Activated CD4-positive, alpha-beta T cell treated with anti-CD3 and anti-CD28 coated beads for 36 hours (primary cell): ENCODE data around the gene B3GNT7. TPM values are rescaled to one million over a fixed set of nuclear protein-coding genes. Genes with fewer than 3 reads are reported as not detected.
"Not testable (repeated sequence)": the region's sequence is repeated elsewhere in the genome, so short reads cannot be mapped to it uniquely, and the experiment has no call there.

Experiments
- ATAC-seq: fragments of 200-7000 bp; cut with Tn5 transposase; one replicate; pipeline ENCODE4 v1.10.0; 2021; ENCODE audit warnings: mild to moderate bottlenecking, moderate library complexity
- CTCF ChIA-PET: fragments of 350-600 bp; sonication (Branson Sonifier 250); formaldehyde crosslinking; loops from one replicate; lab custom pipeline; 2021; ENCODE audit warnings: antibody characterized with exemption; lab: Charles Lee
- POLR2A ChIA-PET: fragments of 350-600 bp; sonication (Branson Sonifier 250); formaldehyde crosslinking; loops from one replicate; lab custom pipeline; 2021; ENCODE audit warnings: antibody characterized with exemption, inconsistent platforms; lab: Charles Lee
- DNase-seq: peaks from one replicate; pipeline ENCODE4 v3.0.0-alpha.2; 2020
- H3K27ac Mint-ChIP-seq: one replicate; pipeline ENCODE4 v1.8.0; 2021; ENCODE audit warnings: mixed read lengths
- H3K27me3 Mint-ChIP-seq: one replicate; pipeline ENCODE4 v1.8.0; 2021; ENCODE audit warnings: mixed read lengths
- H3K36me3 Mint-ChIP-seq: one replicate; pipeline ENCODE4 v1.8.0; 2021; ENCODE audit warnings: low read depth, mixed read lengths
- H3K4me1 Mint-ChIP-seq: one replicate; pipeline ENCODE4 v1.8.0; 2021; ENCODE audit warnings: mixed read lengths
- H3K4me3 Mint-ChIP-seq: one replicate; pipeline ENCODE4 v1.8.0; 2021; ENCODE audit warnings: mild to moderate bottlenecking, moderate library complexity, mixed read lengths
- H3K9me3 Mint-ChIP-seq: one replicate; pipeline ENCODE4 v1.8.0; 2021; ENCODE audit warnings: low read depth, mixed read lengths
- intact Hi-C, 2 experiments: fragments of 100-400 bp; cut with DNase I in 1 of 2; cut with micrococcal nuclease in 1 of 2; formaldehyde crosslinking; loops; one replicate each; pipeline versions ENCODE4 v1.14.2 to v1.15.1; 2022 to 2024; cut with DNase I, micrococcal nuclease
- total RNA-seq, 2 experiments: library from RNA; stranded (reverse); gene quantifications; one replicate each; pipeline ENCODE4 v1.2.3, GENCODE V29; 2021

The B3GNT7 gene
- total RNA-seq, 2 experiments from 2014 or later, result not detected

GRCh38 chr2:231421051-231421580, 25.6 kb downstream of the B3GNT7 start:
- no peak for ATAC-seq
- Mint-ChIP-seq H3K4me1 (peaks cover 11% of the 10 kb centered on the region), H3K4me3 (no peak overlapping the region), H3K9me3 (no peaks in the 10 kb centered on the region), H3K36me3 (no peaks in the 10 kb centered on the region), H3K27ac (no peak overlapping the region), H3K27me3 (no peaks in the 10 kb centered on the region)
- CTCF ChIA-PET, result no interaction called here
- POLR2A ChIA-PET, result interaction anchor here (0.6 kb wide), 1 partner anchor 31 kb away, joined by 6 read pairs; no protein-coding TSS in a partner anchor
- intact Hi-C loops, result no loop called here
- DNase-seq, result no peak

- ChIA-PET POLR2A (no interaction called here), CTCF (interaction anchor here (0.7 to 1.0 kb wide), 2 partner anchors 17 to 526 kb away, joined by 3 read pairs; no protein-coding TSS in a partner anchor)
- H3K36me3 Mint-ChIP-seq, result no peaks in the 10 kb centered on the region
- no peak for DNase-seq
- no peaks in the 10 kb centered on the region for H3K27me3 Mint-ChIP-seq
- no peak overlapping the region for H3K27ac Mint-ChIP-seq
- H3K4me1 Mint-ChIP-seq, result peaks cover 20% of the 10 kb centered on the region
- no peak overlapping the region for H3K4me3 Mint-ChIP-seq
- intact Hi-C loops, result no loop called here
- ATAC-seq, result no peak
- H3K9me3 Mint-ChIP-seq, result no peaks in the 10 kb centered on the region
Measured at GRCh38 chr2:231422056-231422455, 26.5 kb downstream of the B3GNT7 start.

GRCh38 chr2:231423176-231423575, 27.7 kb downstream of the B3GNT7 start:
- Mint-ChIP-seq H3K36me3 (no peaks in the 10 kb centered on the region), H3K4me1 (peaks cover 21% of the 10 kb centered on the region), H3K27ac (no peak overlapping the region), H3K9me3 (no peaks in the 10 kb centered on the region), H3K4me3 (no peak overlapping the region), H3K27me3 (no peaks in the 10 kb centered on the region)
- DNase-seq, result no peak
- ChIA-PET POLR2A (no interaction called here), CTCF (interaction anchor here (1.0 to 1.9 kb wide), 2 partner anchors 12 to 18 kb away, joined by 3 to 8 read pairs; no protein-coding TSS in a partner anchor)
- no peak for ATAC-seq
- intact Hi-C loops, result no loop called here

- Mint-ChIP-seq H3K36me3 (peaks cover 2% of the 10 kb centered on the region), H3K27ac (peak overlapping the region; percentile 76), H3K9me3 (peaks cover 5% of the 10 kb centered on the region), H3K27me3 (no peaks in the 10 kb centered on the region), H3K4me3 (no peak overlapping the region), H3K4me1 (peaks cover 21% of the 10 kb centered on the region)
- intact Hi-C loops, result no loop called here
- ChIA-PET CTCF (interaction anchor here (0.6 to 1.5 kb wide), 10 partner anchors 9 to 628 kb away, joined by 3 to 13 read pairs (median 3); no protein-coding TSS in a partner anchor), POLR2A (interaction anchor here (2.0 kb wide), 1 partner anchor 38 kb away, joined by 6 read pairs; the partner anchor contains the start of gene NCL)
- ATAC-seq, result no peak
- DNase-seq, result no peak
Measured at GRCh38 chr2:231425291-231425810, 29.8 kb downstream of the B3GNT7 start.

- CTCF ChIA-PET, result interaction anchor here (0.6 to 1.5 kb wide), 10 partner anchors 10 to 629 kb away, joined by 3 to 13 read pairs (median 3); no protein-coding TSS in a partner anchor
- ATAC-seq, result peak; percentile 89
Measured at GRCh38 chr2:231425811-231426703, 30.5 kb downstream of the B3GNT7 start.

GRCh38 chr2:231427116-231427515, 31.6 kb downstream of the B3GNT7 start:
- H3K36me3 Mint-ChIP-seq, result peaks cover 6% of the 10 kb centered on the region
- peaks cover 3% of the 10 kb centered on the region for H3K27me3 Mint-ChIP-seq
- ChIA-PET POLR2A (no interaction called here), CTCF (interaction anchor here (4.1 kb wide), 1 partner anchor 16 kb away, joined by 14 read pairs; no protein-coding TSS in a partner anchor)
- peaks cover 21% of the 10 kb centered on the region for H3K4me1 Mint-ChIP-seq
- ATAC-seq (no peak), DNase-seq (no peak)
- H3K9me3 Mint-ChIP-seq, result peaks cover 19% of the 10 kb centered on the region
- H3K4me3 Mint-ChIP-seq, result no peak overlapping the region
- no peak overlapping the region for H3K27ac Mint-ChIP-seq
- intact Hi-C loops, result no loop called here

More at GRCh38 chr2:231425811-231426703, 30.5 kb downstream of the B3GNT7 start:
- intact Hi-C loops, result no loop called here
- peak; percentile 85 for DNase-seq
- POLR2A ChIA-PET, result interaction anchor here (0.6 to 2.0 kb wide), 2 partner anchors 38 to 500 kb away, joined by 3 to 6 read pairs; partner anchors contain the start of gene NCL
- no peak overlapping the region for H3K4me3 Mint-ChIP-seq
- H3K27ac Mint-ChIP-seq, result peak overlapping the region; percentile 76
- peaks cover 3% of the 10 kb centered on the region for H3K36me3 Mint-ChIP-seq
- peaks cover 11% of the 10 kb centered on the region for H3K9me3 Mint-ChIP-seq
- H3K4me1 Mint-ChIP-seq, result peaks cover 21% of the 10 kb centered on the region
- H3K27me3 Mint-ChIP-seq, result peaks cover 3% of the 10 kb centered on the region

- POLR2A ChIA-PET, result no interaction called here
- intact Hi-C loops, result no loop called here
- H3K27me3 Mint-ChIP-seq, result peaks cover 3% of the 10 kb centered on the region
Measured at GRCh38 chr2:231429152-231429551, 33.6 kb downstream of the B3GNT7 start.

GRCh38 chr2:231429901-231430300, 34.4 kb downstream of the B3GNT7 start:
- no peak for ATAC-seq
- no peak overlapping the region for H3K4me3 Mint-ChIP-seq
- no peak for DNase-seq
- no peak overlapping the region for H3K27ac Mint-ChIP-seq
- CTCF ChIA-PET, result interaction anchor here (4.1 kb wide), 1 partner anchor 18 kb away, joined by 14 read pairs; no protein-coding TSS in a partner anchor
- peaks cover 29% of the 10 kb centered on the region for H3K4me1 Mint-ChIP-seq
- peaks cover 19% of the 10 kb centered on the region for H3K9me3 Mint-ChIP-seq
- POLR2A ChIA-PET, result interaction anchor here (0.6 kb wide), 1 partner anchor 250 kb away, joined by 3 read pairs; no protein-coding TSS in a partner anchor
- H3K27me3 Mint-ChIP-seq, result peaks cover 3% of the 10 kb centered on the region
- intact Hi-C loops, result no loop called here
- peaks cover 6% of the 10 kb centered on the region for H3K36me3 Mint-ChIP-seq

More at GRCh38 chr2:231429152-231429551, 33.6 kb downstream of the B3GNT7 start:
- no peak for ATAC-seq
- DNase-seq, result no peak
- Mint-ChIP-seq H3K4me1 (peaks cover 28% of the 10 kb centered on the region), H3K36me3 (peaks cover 6% of the 10 kb centered on the region), H3K27ac (no peak overlapping the region), H3K9me3 (peaks cover 19% of the 10 kb centered on the region), H3K4me3 (no peak overlapping the region)
- CTCF ChIA-PET, result interaction anchor here (0.6 to 4.1 kb wide), 2 partner anchors 18 to 366 kb away, joined by 3 to 14 read pairs; no protein-coding TSS in a partner anchor

- ATAC-seq, H3K4me3 Mint-ChIP-seq, H3K27ac Mint-ChIP-seq, intact Hi-C loops, H3K36me3 Mint-ChIP-seq, DNase-seq, H3K27me3 Mint-ChIP-seq, POLR2A ChIA-PET: not testable (repeated sequence)
- peaks cover 25% of the 10 kb centered on the region for H3K4me1 Mint-ChIP-seq
- CTCF ChIA-PET, result interaction anchor here (4.1 kb wide), 1 partner anchor 19 kb away, joined by 14 read pairs; no protein-coding TSS in a partner anchor
- peaks cover 19% of the 10 kb centered on the region for H3K9me3 Mint-ChIP-seq
Measured at GRCh38 chr2:231430437-231430836, 34.9 kb downstream of the B3GNT7 start.

GRCh38 chr2:231431606-231432005, 36.1 kb downstream of the B3GNT7 start:
- intact Hi-C loops, result no loop called here
- Mint-ChIP-seq H3K27ac (no peak overlapping the region), H3K4me1 (peaks cover 13% of the 10 kb centered on the region), H3K36me3 (peaks cover 6% of the 10 kb centered on the region), H3K9me3 (peaks cover 19% of the 10 kb centered on the region), H3K27me3 (peaks cover 3% of the 10 kb centered on the region), H3K4me3 (no peak overlapping the region)
- CTCF ChIA-PET, result no interaction called here
- POLR2A ChIA-PET, result no interaction called here
- ATAC-seq, result no peak
- DNase-seq, result no peak

GRCh38 chr2:231433990-231434389, 38.5 kb downstream of the B3GNT7 start:
- DNase-seq, result peak; percentile 26
- intact Hi-C loops, result no loop called here
- Mint-ChIP-seq H3K27ac (no peak overlapping the region), H3K36me3 (peaks cover 6% of the 10 kb centered on the region), H3K4me3 (no peak overlapping the region), H3K27me3 (peaks cover 3% of the 10 kb centered on the region), H3K4me1 (peaks cover 8% of the 10 kb centered on the region), H3K9me3 (peaks cover 19% of the 10 kb centered on the region)
- ChIA-PET POLR2A (no interaction called here), CTCF (no interaction called here)
- peak; percentile 99 for ATAC-seq
